Naive thymus-derived CD4-positive, alpha-beta T cell (primary cell): ENCODE measurements around the gene VCPKMT. TPM values are rescaled to one million over a fixed set of nuclear protein-coding genes. Genes with fewer than 3 reads are reported as not detected.

Source experiments
- ATAC-seq: fragments of 150-1000 bp; cut with Tn5 transposase; 2 replicates; pipeline ENCODE4 v1.10.0; 2021; ENCODE audit warnings: mild to moderate bottlenecking, moderate library complexity
- CTCF ChIA-PET: fragments of 350-600 bp; sonication (Branson Sonifier 250); formaldehyde crosslinking; loops from one replicate; lab custom pipeline; 2021; ENCODE audit warnings: antibody characterized with exemption; lab: Charles Lee
- POLR2A ChIA-PET: fragments of 350-600 bp; sonication (Branson Sonifier 250); formaldehyde crosslinking; loops from one replicate; lab custom pipeline; 2021; ENCODE audit warnings: antibody characterized with exemption, inconsistent platforms; lab: Charles Lee
- DNase-seq, 9 donors: peaks; one replicate each; pipeline versions ENCODE4 v3.0.0 to v3.0.0-alpha.2; 2020 to 2022; ENCODE audit warnings: mixed read lengths in 1 of 9
- H3K27ac ChIP-seq: one replicate; pipeline ENCODE4 v1.7.0; 2013; ENCODE audit warnings: mild to moderate bottlenecking, low read depth, low read length, moderate library complexity
- H3K27me3 ChIP-seq, 2 donors: one replicate each; pipeline ENCODE4 v1.7.0; 2013; ENCODE audit warnings: low read length in 2 of 2, mild to moderate bottlenecking in 2 of 2, moderate library complexity in 2 of 2; ENCODE audit not compliant: control insufficient read depth in 2 of 2, insufficient read depth in 2 of 2
- H3K36me3 ChIP-seq, 3 experiments: 1 replicate in 2 of 3; 2 replicates in 1 of 3; pipeline ENCODE4 v1.7.0; 2013; ENCODE audit warnings: low read length in 3 of 3, mild to moderate bottlenecking in 3 of 3, moderate library complexity in 1 of 3; ENCODE audit not compliant: insufficient read depth in 3 of 3, control insufficient read depth in 2 of 3
- H3K4me1 ChIP-seq, 2 donors: one replicate each; pipeline ENCODE4 v1.7.0; 2013; ENCODE audit warnings: low read length in 2 of 2, mild to moderate bottlenecking in 2 of 2, moderate library complexity in 1 of 2; ENCODE audit not compliant: control insufficient read depth in 2 of 2, insufficient read depth in 2 of 2
- H3K4me3 ChIP-seq: 2 replicates; pipeline ENCODE4 v1.7.0; 2013; ENCODE audit warnings: mild to moderate bottlenecking, low read length
- H3K9me3 ChIP-seq, 3 experiments: 1 replicate in 2 of 3; 2 replicates in 1 of 3; pipeline ENCODE4 v1.7.0; 2013; ENCODE audit warnings: low read length in 3 of 3; ENCODE audit not compliant: control insufficient read depth in 2 of 3
- H3K27ac Mint-ChIP-seq, 9 donors: one replicate each; pipeline ENCODE4 v1.8.0; 2020 to 2022; ENCODE audit warnings: mixed read lengths in 9 of 9, mild to moderate bottlenecking in 8 of 9, moderate library complexity in 5 of 9, inconsistent platforms in 2 of 9
- H3K27me3 Mint-ChIP-seq, 5 donors: one replicate each; pipeline ENCODE4 v1.8.0; 2021 to 2022; ENCODE audit warnings: mixed read lengths in 5 of 5, mild to moderate bottlenecking in 1 of 5
- H3K36me3 Mint-ChIP-seq, 5 donors: one replicate each; pipeline ENCODE4 v1.8.0; 2020 to 2022; ENCODE audit warnings: mixed read lengths in 5 of 5, mild to moderate bottlenecking in 3 of 5, inconsistent platforms in 1 of 5
- H3K4me1 Mint-ChIP-seq, 7 donors: one replicate each; pipeline ENCODE4 v1.8.0; 2020 to 2022; ENCODE audit warnings: mixed read lengths in 7 of 7, mild to moderate bottlenecking in 3 of 7, inconsistent platforms in 1 of 7
- H3K4me3 Mint-ChIP-seq, 10 donors: one replicate each; pipeline ENCODE4 v1.8.0; 2020 to 2022; ENCODE audit warnings: mild to moderate bottlenecking in 10 of 10, mixed read lengths in 10 of 10, moderate library complexity in 6 of 10, inconsistent platforms in 2 of 10
- H3K9me3 Mint-ChIP-seq, 11 donors: one replicate each; pipeline ENCODE4 v1.8.0; 2020 to 2022; ENCODE audit warnings: mixed read lengths in 11 of 11, mild to moderate bottlenecking in 4 of 11, inconsistent platforms in 1 of 11, moderate library complexity in 1 of 11
- intact Hi-C, 2 donors: fragments of 100-400 bp; cut with micrococcal nuclease; formaldehyde crosslinking; loops; one replicate each; pipeline ENCODE4 v1.15.1; 2023
- polyA plus RNA-seq, 2 donors: library from polyadenylated mRNA; unstranded; fragments of 300-500 nt; fragmentation: Illumina TruSeq; gene quantifications; one replicate each; pipeline ENCODE4 v1.2.3, GENCODE V29; 2021
- total RNA-seq, 6 experiments: library from RNA in 5 of 6; stranded (reverse) in 5 of 6; gene quantifications; 1 replicate in 5 of 6; 2 replicates in 1 of 6; pipeline ENCODE4 v1.2.3 and lab custom pipeline; 2021 to 2026

VCPKMT gene
- total and polyA plus RNA-seq, 7 experiments from 2014 or later, result 7.5 to 25.9 (median 16.4) TPM

DNA sequence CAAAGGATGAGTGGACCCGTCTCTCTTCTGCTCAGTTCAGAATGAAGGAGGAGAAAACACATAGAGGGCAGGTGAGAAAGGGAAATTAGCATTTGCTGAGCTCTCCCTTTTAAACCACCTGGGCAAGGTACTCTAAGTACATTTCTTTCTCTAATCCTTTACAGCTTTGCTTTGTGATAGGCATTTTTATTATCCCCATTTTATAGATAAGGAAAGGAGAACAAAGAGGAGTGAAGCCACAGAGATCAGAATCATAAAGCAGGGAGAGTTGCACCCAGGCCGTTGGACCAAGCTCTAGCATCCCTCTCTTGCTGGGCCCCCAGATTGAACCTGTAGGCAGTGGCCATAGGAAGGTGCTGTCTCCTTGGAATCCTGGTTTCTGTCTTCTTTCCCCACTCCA is 47.0 kb downstream of the VCPKMT start:
- ATAC-seq (no peak), DNase-seq (no peak)
- Histone ChIP-seq H3K27me3 (no peaks in the 10 kb centered on the region), H3K4me1 (peaks cover 18 to 19% of the 10 kb centered on the region in 2 donors), H3K36me3 (no peaks in the 10 kb centered on the region), H3K27ac (no peak overlapping the region), H3K9me3 (no peaks in the 10 kb centered on the region), H3K4me3 (no peak overlapping the region)
- Mint-ChIP-seq H3K27me3 (no peaks in the 10 kb centered on the region), H3K4me3 (no peak overlapping the region), H3K27ac (no peak overlapping the region), H3K36me3 (peaks cover 0 to 32% (median 28%) of the 10 kb centered on the region in 5 donors), H3K9me3 (peaks cover 0 to 4% (median 0%) of the 10 kb centered on the region in 11 donors), H3K4me1 (peaks cover 27 to 60% (median 48%) of the 10 kb centered on the region in 7 donors)
- ChIA-PET POLR2A (interaction anchor here (0.7 to 7.4 kb wide), 7 partner anchors 10 to 124 kb away, joined by 3 to 52 read pairs (median 4); partner anchors contain the start of gene VCPKMT), CTCF (interaction anchor here (0.7 to 1.3 kb wide), 2 partner anchors 13 to 35 kb away, joined by 4 read pairs; no protein-coding TSS in a partner anchor)
- intact Hi-C loops, result no loop called here

DNA sequence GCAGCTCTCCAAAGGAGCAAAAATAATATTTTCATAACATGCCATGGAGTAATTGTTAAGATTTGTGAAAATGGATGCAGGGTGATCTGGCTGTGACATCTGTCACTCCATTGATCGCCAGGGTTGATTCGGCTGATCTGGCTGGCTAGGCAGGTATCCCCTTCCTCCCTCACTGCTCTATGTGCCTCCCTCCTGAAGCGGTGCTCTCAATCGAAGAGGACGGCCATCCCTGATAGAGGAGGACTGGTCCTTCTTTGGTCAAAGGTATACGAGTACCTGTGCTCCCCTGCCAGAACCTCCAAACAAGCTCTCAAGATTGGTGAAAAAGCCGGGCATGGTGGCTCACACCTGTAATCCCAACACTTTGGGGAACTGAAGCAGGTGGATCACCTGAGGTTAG is 47.9 kb downstream of the VCPKMT start:
- no peaks in the 10 kb centered on the region for H3K27me3 ChIP-seq
- no peaks in the 10 kb centered on the region for H3K36me3 ChIP-seq
- H3K4me1 ChIP-seq, result peaks cover 27% of the 10 kb centered on the region in 2 donors
- no peak overlapping the region for H3K27ac Mint-ChIP-seq
- intact Hi-C loops, result no loop called here
- peaks cover 34 to 66% (median 57%) of the 10 kb centered on the region in 7 donors for H3K4me1 Mint-ChIP-seq
- no peak overlapping the region for H3K4me3 ChIP-seq
- ATAC-seq, result no peak
- H3K9me3 Mint-ChIP-seq, result peaks cover 0 to 4% (median 0%) of the 10 kb centered on the region in 11 donors
- no peaks in the 10 kb centered on the region for H3K27me3 Mint-ChIP-seq
- peaks cover 0 to 32% (median 27%) of the 10 kb centered on the region in 5 donors for H3K36me3 Mint-ChIP-seq
- ChIA-PET CTCF (interaction anchor here (0.8 kb wide), 1 partner anchor 205 kb away, joined by 3 read pairs; no protein-coding TSS in a partner anchor), POLR2A (interaction anchor here (1.0 to 7.4 kb wide), 3 partner anchors 14 to 36 kb away, joined by 3 to 52 read pairs (median 3); no protein-coding TSS in a partner anchor)
- H3K4me3 Mint-ChIP-seq, result no peak overlapping the region
- H3K9me3 ChIP-seq, result no peaks in the 10 kb centered on the region
- peak in 1 of 9 donors; percentile 18 for DNase-seq
- H3K27ac ChIP-seq, result no peak overlapping the region

DNA sequence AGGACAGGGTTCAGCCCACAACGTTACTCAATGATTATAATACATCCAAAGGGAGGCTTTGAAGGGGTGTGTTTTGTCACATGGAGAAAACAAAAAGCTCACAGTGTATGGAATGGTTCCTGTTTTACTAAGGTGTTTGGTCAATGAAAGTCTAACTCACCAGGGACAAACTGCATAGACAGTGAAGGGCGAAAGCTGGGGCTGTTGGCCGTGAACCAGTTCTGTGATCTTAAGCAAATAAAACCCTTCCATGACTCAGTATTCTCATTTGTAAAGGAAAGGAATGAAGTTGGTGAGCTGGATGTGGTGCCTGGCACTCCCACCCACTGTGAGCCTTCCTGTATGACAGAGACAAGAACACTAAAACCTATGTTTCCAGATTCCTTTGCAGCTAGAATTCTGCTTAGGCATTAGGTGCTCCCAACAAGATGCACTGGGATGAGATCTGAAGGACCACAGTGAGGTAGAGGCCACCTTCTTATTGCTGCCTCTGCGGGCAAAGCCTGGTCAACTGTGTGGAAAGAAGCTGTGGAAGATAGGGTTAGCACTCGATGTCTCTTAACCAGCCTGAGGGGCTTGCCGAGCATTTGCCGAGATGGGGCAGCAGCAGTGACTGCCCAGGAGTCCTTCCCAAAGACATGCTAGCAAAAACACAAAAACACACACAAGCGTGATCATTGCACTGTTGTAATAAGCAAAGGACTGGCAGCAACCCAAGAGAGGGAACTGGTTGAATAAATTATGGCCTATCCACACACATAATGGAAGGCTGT is 48.5 kb downstream of the VCPKMT start:
- Histone ChIP-seq H3K27me3 (no peaks in the 10 kb centered on the region), H3K4me1 (peaks cover 33% of the 10 kb centered on the region in 2 donors), H3K4me3 (no peak overlapping the region), H3K9me3 (no peaks in the 10 kb centered on the region), H3K27ac (no peak overlapping the region), H3K36me3 (no peaks in the 10 kb centered on the region)
- ChIA-PET POLR2A (interaction anchor here (1.0 to 7.4 kb wide), 5 partner anchors 14 to 205 kb away, joined by 3 to 52 read pairs (median 3); no protein-coding TSS in a partner anchor), CTCF (interaction anchor here (0.5 to 1.8 kb wide), 4 partner anchors 13 to 205 kb away, joined by 3 to 4 read pairs (median 4); no protein-coding TSS in a partner anchor)
- no peaks in the 10 kb centered on the region for H3K27me3 Mint-ChIP-seq
- peaks cover 0 to 30% (median 21%) of the 10 kb centered on the region in 5 donors for H3K36me3 Mint-ChIP-seq
- H3K4me1 Mint-ChIP-seq, result peaks cover 40 to 69% (median 57%) of the 10 kb centered on the region in 7 donors
- intact Hi-C loops, result no loop called here
- H3K9me3 Mint-ChIP-seq, result peaks cover 0 to 4% (median 0%) of the 10 kb centered on the region in 11 donors
- DNase-seq (peak in 1 of 9 donors; percentile 14), ATAC-seq (no peak)
- H3K4me3 Mint-ChIP-seq, result no peak overlapping the region
- H3K27ac Mint-ChIP-seq, result peak overlapping the region in 4 of 9 donors; percentile 4 to 96 (median 43)

DNA sequence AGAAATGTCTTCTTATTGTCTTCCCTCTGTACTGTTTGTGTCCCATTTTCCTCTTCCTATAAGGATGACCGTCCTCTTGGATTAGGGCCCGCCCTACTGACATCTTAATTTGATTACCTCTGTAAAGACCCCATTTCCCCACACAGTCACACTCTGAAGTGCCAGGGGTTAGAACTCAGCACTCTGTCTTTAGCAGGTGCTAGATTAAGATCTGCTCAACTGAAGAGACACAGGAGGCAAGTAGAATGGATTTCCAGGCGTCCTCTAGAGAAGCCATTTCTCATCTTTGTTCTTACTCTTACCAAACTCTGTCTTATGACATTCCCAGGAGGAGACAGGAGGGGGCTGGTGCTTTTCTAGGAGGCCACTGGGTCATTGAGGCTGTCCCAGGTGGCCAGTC is 50.8 kb downstream of the VCPKMT start:
- ATAC-seq, result no peak
- H3K4me3 ChIP-seq, result no peak overlapping the region
- DNase-seq, result peak in 1 of 9 donors; percentile 20
- H3K27ac ChIP-seq, result peak overlapping the region; percentile 79
- intact Hi-C loops, result no loop called here
- peaks cover 0 to 27% (median 19%) of the 10 kb centered on the region in 5 donors for H3K36me3 Mint-ChIP-seq
- H3K27me3 ChIP-seq, result no peaks in the 10 kb centered on the region
- no peaks in the 10 kb centered on the region for H3K36me3 ChIP-seq
- peaks cover 56% of the 10 kb centered on the region in 2 donors for H3K4me1 ChIP-seq
- peak overlapping the region; percentile 96 to 100 (median 99) for H3K27ac Mint-ChIP-seq
- ChIA-PET CTCF (no interaction called here), POLR2A (no interaction called here)
- no peaks in the 10 kb centered on the region for H3K27me3 Mint-ChIP-seq
- peaks cover 49 to 80% (median 72%) of the 10 kb centered on the region in 7 donors for H3K4me1 Mint-ChIP-seq
- peak overlapping the region; percentile 14 to 80 (median 68) for H3K4me3 Mint-ChIP-seq
- H3K9me3 ChIP-seq, result no peaks in the 10 kb centered on the region
- peaks cover 0 to 4% (median 0%) of the 10 kb centered on the region in 11 donors for H3K9me3 Mint-ChIP-seq

DNA sequence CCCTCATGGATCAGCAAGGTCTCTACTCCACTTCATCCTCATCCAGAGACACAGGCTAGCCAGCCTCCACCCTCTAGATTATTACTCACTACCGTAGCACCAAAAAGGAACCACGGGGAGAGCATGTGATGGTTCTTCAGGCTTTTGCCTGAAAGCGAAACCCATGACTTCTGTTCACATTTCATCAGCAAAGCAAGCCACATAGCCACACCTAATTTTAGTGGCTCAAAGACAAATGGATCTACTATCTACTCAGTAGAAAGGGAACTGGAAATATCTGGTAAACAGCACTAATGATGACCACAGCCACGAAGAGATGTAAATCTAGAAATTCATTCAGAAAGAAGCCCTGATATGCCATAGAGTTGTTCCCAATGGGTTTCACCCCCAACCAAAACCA is 51.4 kb downstream of the VCPKMT start:
- Histone ChIP-seq H3K4me3 (no peak overlapping the region), H3K9me3 (no peaks in the 10 kb centered on the region), H3K36me3 (no peaks in the 10 kb centered on the region), H3K4me1 (peaks cover 60 to 62% of the 10 kb centered on the region in 2 donors), H3K27ac (peak overlapping the region; percentile 79), H3K27me3 (no peaks in the 10 kb centered on the region)
- intact Hi-C loops, result loop anchor here in 1 of 2 donors (5.0 kb wide), 1 partner anchor 298 kb away; the partner anchor contains the start of gene KLHDC2
- peaks cover 0 to 4% (median 0%) of the 10 kb centered on the region in 11 donors for H3K9me3 Mint-ChIP-seq
- no peaks in the 10 kb centered on the region for H3K27me3 Mint-ChIP-seq
- ATAC-seq (peak; percentile 68), DNase-seq (peak in 8 of 9 donors; percentile 44 to 66 (median 59))
- peaks cover 54 to 82% (median 78%) of the 10 kb centered on the region in 7 donors for H3K4me1 Mint-ChIP-seq
- ChIA-PET CTCF (interaction anchor here (0.5 to 4.2 kb wide), 7 partner anchors 17 to 203 kb away, joined by 3 to 51 read pairs (median 11); no protein-coding TSS in a partner anchor), POLR2A (interaction anchor here (1.1 to 6.6 kb wide), 10 partner anchors 17 to 201 kb away, joined by 4 to 155 read pairs (median 66); partner anchors contain the start of gene ARF6)
- H3K4me3 Mint-ChIP-seq, result peak overlapping the region; percentile 48 to 81 (median 72)
- H3K36me3 Mint-ChIP-seq, result peaks cover 0 to 28% (median 19%) of the 10 kb centered on the region in 5 donors
- peak overlapping the region; percentile 96 to 100 (median 99) for H3K27ac Mint-ChIP-seq

DNA sequence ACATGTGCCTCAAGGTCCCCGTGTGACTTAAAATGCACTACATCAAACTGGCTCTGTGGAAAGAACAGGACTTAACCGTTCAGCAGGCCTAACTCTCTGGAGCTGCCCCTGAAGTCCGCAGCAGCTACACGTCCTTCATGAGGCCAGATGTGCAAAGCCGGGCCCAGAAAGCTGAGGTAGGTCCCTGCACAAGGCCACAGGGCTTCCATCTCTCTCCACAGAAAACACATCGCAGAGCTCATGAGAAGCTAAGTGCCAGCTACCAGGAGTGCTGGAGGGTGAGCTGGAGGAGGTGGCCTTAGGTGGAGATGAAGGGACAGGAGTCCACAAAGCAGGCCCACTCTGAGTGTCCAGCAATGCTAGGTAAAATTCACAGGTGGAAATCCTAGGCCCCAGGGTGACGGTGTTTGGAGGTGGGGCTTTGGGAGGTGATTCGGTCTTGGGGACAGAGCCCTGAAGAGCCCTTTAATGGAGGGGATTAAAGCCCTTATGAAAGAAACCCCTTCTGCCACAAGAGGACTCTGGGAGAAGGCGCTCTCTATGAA is 52.4 kb downstream of the VCPKMT start:
- Mint-ChIP-seq H3K4me1 (peaks cover 60 to 86% (median 84%) of the 10 kb centered on the region in 7 donors), H3K27ac (peak overlapping the region; percentile 96 to 100 (median 99)), H3K4me3 (peak overlapping the region in 7 of 10 donors; percentile 32 to 74 (median 66)), H3K9me3 (peaks cover 0 to 4% (median 0%) of the 10 kb centered on the region in 11 donors), H3K36me3 (peaks cover 0 to 33% (median 18%) of the 10 kb centered on the region in 5 donors), H3K27me3 (no peaks in the 10 kb centered on the region)
- no peaks in the 10 kb centered on the region for H3K36me3 ChIP-seq
- no peaks in the 10 kb centered on the region for H3K9me3 ChIP-seq
- peaks cover 60 to 64% of the 10 kb centered on the region in 2 donors for H3K4me1 ChIP-seq
- peak in 1 of 9 donors; percentile 20 for DNase-seq
- H3K4me3 ChIP-seq, result no peak overlapping the region
- intact Hi-C loops, result loop anchor here in 1 of 2 donors (5.0 kb wide), 1 partner anchor 297 kb away; the partner anchor contains the start of gene KLHDC2
- H3K27ac ChIP-seq, result peak overlapping the region; percentile 79
- ATAC-seq, result no peak
- no peaks in the 10 kb centered on the region for H3K27me3 ChIP-seq
- ChIA-PET CTCF (interaction anchor here (0.7 to 4.2 kb wide), 13 partner anchors 18 to 212 kb away, joined by 3 to 51 read pairs (median 5); partner anchors contain the start of gene NEMF), POLR2A (interaction anchor here (0.5 to 6.6 kb wide), 16 partner anchors 11 to 296 kb away, joined by 3 to 155 read pairs (median 6); partner anchors contain the start of genes ARF6 and KLHDC2)
